T47D (cell line): ENCODE data around the gene AHRR.
"Not testable (repeated sequence)": the region's sequence is repeated elsewhere in the genome, so short reads cannot be mapped to it uniquely, and the experiment has no call there.

Experiments used
- DNase-seq, 2 experiments: peaks; one replicate each; pipeline versions ENCODE4 v3.0.0 to v3.0.0-alpha.2; 2011 to 2012; ENCODE audit warnings: low read depth in 1 of 2, low spot score in 1 of 2
- JUND ChIP-seq: IDR thresholded peaks from 2 replicates; pipeline ENCODE4 v1.6.1; 2012; ENCODE audit warnings: low read depth
- in situ Hi-C: cut with HindIII; loops from 2 replicates; pipeline ENCODE4 v1.10.0; 2016; ENCODE audit warnings: low sequenced_read_pairs, low pct_unique_long_range_greater_than_20kb

AHRR gene

DNA sequence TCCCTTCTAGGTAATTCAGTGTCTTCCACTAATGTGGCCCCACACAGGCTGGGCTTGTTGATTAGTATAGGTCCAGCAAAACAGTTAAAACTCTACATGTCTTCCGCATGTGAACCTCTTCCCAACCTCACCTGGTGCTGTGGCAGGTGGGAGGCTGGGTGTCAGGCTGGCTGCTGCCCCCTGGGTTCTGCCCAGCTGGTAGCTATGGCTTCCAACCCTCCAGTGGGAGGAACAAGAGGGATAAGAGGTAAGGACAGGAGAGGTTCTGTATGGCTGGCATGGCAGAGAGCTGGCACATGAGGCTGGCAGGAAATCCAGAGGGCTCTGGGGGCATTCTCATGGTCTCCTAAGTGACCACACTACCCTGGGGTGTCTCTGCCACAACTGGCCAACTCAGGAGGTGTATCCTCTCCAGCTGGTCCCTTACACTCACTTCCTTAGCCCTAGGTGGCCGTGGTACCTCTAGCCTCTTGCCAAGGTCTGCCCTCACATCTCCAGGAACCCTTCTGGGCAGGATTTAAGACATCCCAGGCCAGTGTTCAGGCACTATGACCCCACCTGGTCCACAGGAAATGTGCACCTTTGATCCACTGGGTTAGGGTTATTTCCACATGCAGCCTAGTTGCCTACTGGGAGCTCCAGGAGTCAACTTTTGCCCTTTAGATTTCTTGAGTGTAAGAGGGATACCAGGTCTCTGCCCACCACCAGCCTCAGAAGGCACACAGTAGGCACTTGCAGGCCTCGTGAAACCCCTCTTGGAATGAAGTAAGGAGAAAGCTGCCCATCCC lies 41.7 kb downstream of the AHRR start:
- TF ChIP-seq JUND = no peak
- in situ Hi-C loops = no loop called here
- DNase-seq = no peak

GRCh38 chr5:364497-364896 lies 43.0 kb downstream of the AHRR start:
- in situ Hi-C loops = no loop called here
- DNase-seq = no peak
- no peak for TF ChIP-seq JUND

DNA sequence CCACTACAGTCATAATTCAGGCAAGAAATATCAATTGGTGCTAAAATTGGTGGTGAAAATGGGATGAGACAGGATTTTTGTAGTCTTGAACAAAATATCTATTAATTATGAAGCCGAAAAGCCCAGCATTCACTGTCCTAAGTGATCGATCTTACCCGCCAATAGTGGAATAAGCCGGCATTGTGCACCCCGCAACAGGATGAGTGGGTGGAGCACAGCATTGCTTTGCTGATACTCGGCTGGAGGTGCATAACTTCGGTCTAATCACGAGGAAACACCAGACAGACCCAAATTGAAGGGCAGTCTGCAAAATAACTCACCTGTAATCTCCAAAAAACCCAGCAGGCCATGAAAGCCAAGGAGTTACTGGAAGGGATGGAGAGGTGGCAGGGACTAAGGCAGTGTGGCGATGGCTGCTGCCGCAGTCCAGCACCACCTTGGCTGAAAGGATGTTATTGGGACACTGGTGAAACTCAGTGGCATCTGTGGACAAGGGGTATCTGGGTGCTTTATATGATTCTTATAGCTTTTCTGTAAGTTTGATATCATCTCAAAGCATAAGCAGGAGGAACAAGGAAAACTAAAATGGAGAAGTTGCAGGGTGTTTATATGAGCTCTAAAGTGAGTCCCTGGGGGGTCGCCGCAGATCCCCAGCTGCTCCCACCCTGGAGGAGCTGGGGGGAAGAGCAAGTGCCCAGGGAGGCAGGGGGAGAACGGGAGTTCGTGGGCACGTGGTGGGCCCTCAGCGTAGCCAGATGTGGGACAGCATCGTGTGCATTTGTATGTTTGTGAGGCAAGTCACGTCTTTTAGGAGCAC lies 45.2 kb downstream of the AHRR start:
- no peak for DNase-seq
- TF ChIP-seq JUND = no peak
- in situ Hi-C loops = no loop called here

DNA sequence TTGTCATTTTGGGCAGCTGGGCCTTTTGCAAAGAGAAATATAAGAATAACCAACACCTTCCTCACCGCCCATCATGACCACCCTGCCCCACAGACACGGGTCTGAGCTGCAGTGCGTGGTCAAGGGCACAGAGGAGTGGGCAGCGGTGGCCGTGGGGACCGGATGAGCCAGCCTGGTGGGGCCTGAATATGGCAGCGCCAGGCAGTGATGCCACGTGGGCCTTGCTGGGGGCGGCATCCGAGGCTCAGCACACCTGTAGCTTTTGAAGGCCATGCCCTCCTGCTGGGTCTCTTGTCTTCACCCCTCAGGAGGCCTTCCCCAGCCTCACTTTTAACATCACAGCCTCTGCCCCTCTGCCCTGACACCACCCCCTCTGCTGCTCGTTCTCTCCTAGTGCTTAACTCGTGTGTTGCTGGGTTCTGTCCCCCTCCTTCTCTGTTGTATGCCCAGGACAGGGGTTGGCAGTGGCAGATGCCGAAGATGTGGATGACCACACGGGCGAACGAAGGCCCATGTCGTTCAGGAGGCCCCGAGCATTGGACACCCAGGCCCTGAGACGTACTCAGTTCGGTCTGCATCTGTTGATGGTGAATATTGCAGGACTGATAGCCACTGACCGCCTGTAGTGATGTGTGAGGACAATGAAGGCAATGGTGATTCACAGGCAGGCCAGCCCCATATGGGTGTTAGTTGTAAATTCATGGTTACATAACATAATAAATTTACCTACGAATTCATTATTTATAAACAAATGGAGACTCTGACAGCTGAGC lies 46.0 kb downstream of the AHRR start:
- no peak for TF ChIP-seq JUND
- DNase-seq = no peak
- in situ Hi-C loops = no loop called here

DNA sequence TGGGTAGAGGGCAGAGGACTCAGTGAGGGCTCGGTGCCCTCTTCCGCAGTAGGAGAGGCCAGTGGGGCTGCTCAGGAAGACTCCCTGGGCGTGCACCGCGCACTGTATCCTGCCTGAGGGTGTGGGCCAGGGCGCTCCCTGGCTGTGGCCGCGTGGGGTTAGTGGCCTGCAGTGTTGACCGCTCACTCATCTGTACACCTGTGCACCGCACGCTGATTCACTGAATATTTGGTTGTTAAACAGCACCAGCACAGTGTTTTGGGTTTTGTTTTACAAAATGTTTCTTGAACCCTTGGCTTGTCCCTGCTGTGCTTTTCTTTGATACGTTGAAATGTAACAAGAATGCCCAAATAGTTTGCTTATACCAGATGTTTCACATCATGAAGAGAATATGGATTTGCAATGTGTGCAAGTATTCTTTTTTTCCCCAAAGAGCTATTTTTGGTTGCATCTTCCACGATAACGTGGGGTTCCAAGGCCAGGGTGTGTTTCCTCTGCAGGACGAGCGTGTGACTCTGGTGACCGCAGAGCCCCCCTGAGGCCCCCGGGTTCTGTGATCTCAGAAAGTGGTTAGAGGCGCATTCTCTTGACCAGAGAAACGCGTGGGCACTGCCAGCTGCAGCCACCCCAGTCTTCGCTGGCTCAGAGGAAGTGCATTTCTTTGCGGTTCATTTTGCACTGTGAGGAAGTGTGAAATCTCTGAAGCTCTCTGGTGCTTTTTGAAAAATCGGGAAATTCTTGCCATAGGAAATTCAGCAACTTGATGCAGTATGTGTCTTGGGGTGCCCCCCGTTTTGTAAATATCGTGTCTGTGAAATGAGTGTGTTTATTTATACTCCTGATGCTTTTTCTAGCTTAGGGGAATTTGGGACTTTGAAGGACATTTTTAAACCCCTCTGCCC lies 46.9 kb downstream of the AHRR start:
- no peak for TF ChIP-seq JUND
- in situ Hi-C loops = no loop called here
- DNase-seq = no peak

GRCh38 chr5:369151-369868 lies 47.8 kb downstream of the AHRR start:
- in situ Hi-C loops = no loop called here
- TF ChIP-seq JUND = no peak
- DNase-seq = no peak

- DNase-seq, in situ Hi-C loops: not testable (repeated sequence)
These were observed 48.3 kb downstream of the AHRR start for GRCh38 chr5:369869-370236.

GRCh38 chr5:370311-370958 lies 48.9 kb downstream of the AHRR start:
- no peak for TF ChIP-seq JUND
- in situ Hi-C loops = no loop called here
- no peak for DNase-seq

DNA sequence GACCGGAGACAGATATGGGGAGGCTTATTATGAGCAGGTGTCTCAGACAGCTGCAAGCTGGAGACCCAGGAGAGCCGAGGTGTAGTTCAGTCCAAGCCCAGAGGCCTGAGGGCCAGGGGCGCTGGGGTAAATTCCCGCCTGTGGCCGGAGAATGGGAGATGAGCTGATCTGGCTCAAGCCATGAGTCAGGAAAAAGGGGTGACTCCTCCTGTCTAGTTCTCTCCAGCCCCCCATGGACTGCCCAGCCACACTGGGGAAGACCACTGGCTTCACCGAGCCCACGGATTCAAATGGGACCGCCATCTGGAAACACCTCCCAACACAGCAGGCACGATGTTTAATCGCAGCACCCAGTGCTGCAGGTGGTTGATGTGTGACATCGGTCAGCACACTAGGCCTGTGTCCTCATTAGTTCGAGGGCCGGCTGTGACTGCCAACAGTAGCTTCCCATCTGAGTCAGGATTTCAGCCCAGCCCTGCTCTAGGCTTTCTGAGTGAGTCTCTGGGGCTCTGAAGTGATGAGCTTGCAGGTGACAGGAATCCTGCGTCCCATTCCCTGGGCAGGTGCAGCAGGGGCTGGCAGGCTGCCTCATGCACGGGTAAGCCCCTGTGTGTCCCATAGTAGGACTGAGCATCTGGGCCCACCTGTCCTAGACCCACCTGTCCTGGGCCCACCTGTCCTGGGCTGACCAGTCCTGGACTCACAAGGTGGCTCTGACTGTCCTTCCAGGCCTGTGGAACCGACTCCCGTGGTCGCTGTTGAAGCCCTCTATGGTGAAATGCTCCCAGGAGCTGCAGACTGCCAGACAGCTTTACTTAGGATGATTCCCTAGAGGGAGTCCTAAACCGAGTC lies 49.7 kb downstream of the AHRR start:
- TF ChIP-seq JUND = no peak
- in situ Hi-C loops = no loop called here

GRCh38 chr5:371811-372555 lies 50.5 kb downstream of the AHRR start:
- in situ Hi-C loops = no loop called here
- no peak for DNase-seq
- no peak for TF ChIP-seq JUND

More for the DNA sequence above, 49.7 kb downstream of the AHRR start:
- no peak for DNase-seq
